SJSA1 (cell line): ENCODE data around the gene GJC2. TPM values are rescaled to one million over a fixed set of nuclear protein-coding genes. Genes with fewer than 3 reads are reported as not detected.

Source experiments
- DNase-seq, 2 experiments: peaks; one replicate each; pipeline ENCODE4 v3.0.0-alpha.2; 2015 to 2020; ENCODE audit warnings: low spot score in 2 of 2, low read depth in 1 of 2
- H3K27ac ChIP-seq: fragments of 250-450 bp; sonication (Bioruptor Pico); 2 replicates; pipeline ENCODE4 v1.5.1; 2020; ENCODE audit warnings: mild to moderate bottlenecking, moderate library complexity
- H3K27me3 ChIP-seq: fragments of 250-450 bp; sonication (Bioruptor Pico); replicated peaks from 2 replicates; pipeline ENCODE4 v1.5.1; 2020; ENCODE audit warnings: mild to moderate bottlenecking, moderate library complexity
- H3K36me3 ChIP-seq: fragments of 250-450 bp; sonication (Bioruptor Pico); 2 replicates; pipeline ENCODE4 v1.5.1; 2020; ENCODE audit warnings: mild to moderate bottlenecking
- H3K4me1 ChIP-seq: fragments of 250-450 bp; sonication (Bioruptor Pico); replicated peaks from 2 replicates; pipeline ENCODE4 v1.6.1; 2021; ENCODE audit warnings: mild to moderate bottlenecking
- H3K4me3 ChIP-seq: fragments of 250-450 bp; sonication (Bioruptor Pico); 2 replicates; pipeline ENCODE4 v1.5.1; 2020; ENCODE audit warnings: mild to moderate bottlenecking
- H3K9me3 ChIP-seq: fragments of 250-450 bp; sonication (Bioruptor Pico); replicated peaks from 2 replicates; pipeline ENCODE4 v1.5.1; 2020; ENCODE audit warnings: mild to moderate bottlenecking
- total RNA-seq: library from RNA; depleted of rRNA; stranded (reverse); fragments of >200 nt; shearing (Covaris generic); gene quantifications from 2 replicates; pipeline ENCODE4 v1.2.3, GENCODE V29; 2014; rRNA removed

GJC2 gene
- 2.0 and 2.3 TPM in 2 replicates for total RNA-seq

DNA sequence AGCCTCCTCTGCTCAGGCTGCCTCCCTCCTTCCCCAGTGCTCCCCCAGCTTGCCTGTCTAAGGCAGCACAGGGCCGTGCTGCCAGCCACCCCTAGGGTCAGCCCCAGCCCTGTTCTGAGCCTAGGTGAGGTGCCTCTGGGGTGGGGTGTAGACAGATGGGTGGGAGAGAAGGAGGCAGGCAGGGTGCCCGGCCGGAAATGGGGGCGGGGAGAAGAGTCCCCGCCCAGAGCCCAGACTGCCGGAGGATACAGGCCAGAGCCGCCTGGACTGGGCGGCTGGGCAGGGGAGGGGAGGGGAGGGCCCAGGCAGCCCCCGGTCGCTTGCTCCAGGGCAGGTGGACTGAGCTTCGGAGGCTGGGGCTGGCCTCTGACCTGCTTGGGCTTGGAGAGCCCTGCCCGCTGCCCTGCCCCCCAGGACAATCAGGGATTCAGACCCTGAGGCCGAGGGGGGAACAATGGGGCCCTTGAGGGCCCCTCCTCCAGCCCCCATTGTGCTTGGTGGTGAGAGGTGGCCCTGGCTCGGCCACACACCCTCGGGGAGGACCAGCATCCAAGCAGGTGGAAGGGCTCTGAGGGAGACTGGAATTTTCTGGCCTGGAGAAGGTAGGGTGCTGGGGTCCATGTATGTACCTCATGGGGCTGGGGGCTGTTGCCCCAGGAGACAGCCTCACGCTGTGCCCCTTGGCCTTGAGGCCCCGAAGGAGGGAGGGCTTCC lies at the start of gene GJC2:
TSS of gene GJC2 (plus strand) at position 525 of the 714 bp plus-strand sequence. CDS start 7,829 bp downstream, outside the sequence.
- Histone ChIP-seq H3K9me3 (no peaks in the 10 kb centered on the region), H3K4me1 (no peaks in the 10 kb centered on the region), H3K27ac (no peak within 1 kb of the TSS), H3K27me3 (no peaks in the 10 kb centered on the region), H3K36me3 (peaks cover 61% of the 10 kb centered on the region), H3K4me3 (no peak within 1 kb of the TSS)
- DNase-seq, result no peak

DNA sequence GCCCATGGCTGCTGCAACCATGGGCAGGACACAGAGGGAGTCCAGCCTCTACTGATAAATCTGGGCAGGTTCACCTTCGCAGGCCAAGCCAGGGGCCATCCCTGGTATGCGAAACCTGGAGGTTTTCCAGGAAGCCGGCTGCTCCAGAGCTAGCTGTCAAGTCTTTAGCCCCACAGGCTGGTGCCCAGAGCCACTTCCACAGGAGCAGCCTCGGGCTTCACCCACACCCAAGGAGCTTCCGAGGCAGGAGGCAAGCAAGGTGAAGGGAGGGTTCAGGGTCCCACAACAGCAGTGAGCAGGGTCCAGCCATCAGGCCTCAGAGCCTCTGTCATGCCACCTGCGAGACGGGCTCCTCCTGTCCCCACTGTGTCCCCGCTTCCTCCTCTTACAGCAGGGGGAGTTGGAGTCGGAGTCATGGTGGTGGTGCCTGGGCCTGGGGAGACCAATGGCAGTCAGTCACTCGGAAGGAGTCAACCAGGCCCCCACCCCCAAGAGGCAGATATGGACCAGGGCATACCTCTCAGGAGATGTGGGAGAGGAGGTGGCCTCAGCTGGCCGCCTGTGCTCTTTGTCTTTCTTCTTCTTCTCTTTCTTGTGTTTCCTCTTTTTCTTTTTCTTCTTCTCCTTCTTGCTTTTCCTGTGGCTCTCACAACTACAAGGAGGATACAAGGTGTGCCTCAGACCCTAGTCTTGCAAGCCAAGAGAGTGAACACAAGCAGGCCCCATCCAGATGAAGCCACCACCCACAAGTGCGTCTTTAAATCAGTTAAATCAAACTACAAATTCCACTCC lies 48.7 kb upstream of the GJC2 start:
- Histone ChIP-seq H3K27ac (no peak overlapping the region), H3K4me3 (no peak overlapping the region; the same call in 1 of the 2 replicates)
- DNase-seq, result no peak

GRCh38 chr1:228101614-228101993 lies 48.1 kb upstream of the GJC2 start:
- peaks cover 58% of the 10 kb centered on the region for H3K36me3 ChIP-seq
- H3K27ac ChIP-seq, result no peak overlapping the region
- H3K4me3 ChIP-seq, result peak overlapping the region; percentile 60

More for the DNA sequence above, 48.7 kb upstream of the GJC2 start:
- peaks cover 58% of the 10 kb centered on the region for H3K36me3 ChIP-seq
- H3K4me1 ChIP-seq, result peaks cover 21% of the 10 kb centered on the region
- no peaks in the 10 kb centered on the region for H3K27me3 ChIP-seq
- H3K9me3 ChIP-seq, result no peaks in the 10 kb centered on the region

GRCh38 chr1:228101994-228102790 lies 47.5 kb upstream of the GJC2 start:
- Histone ChIP-seq H3K9me3 (no peaks in the 10 kb centered on the region), H3K27me3 (no peaks in the 10 kb centered on the region), H3K4me1 (peaks cover 21% of the 10 kb centered on the region), H3K4me3 (peak overlapping the region; percentile 60), H3K36me3 (peaks cover 58% of the 10 kb centered on the region), H3K27ac (no peak overlapping the region)
- DNase-seq, result peak in 1 of 2 experiments; percentile 54

More at GRCh38 chr1:228101614-228101993, 48.1 kb upstream of the GJC2 start:
- no peak for DNase-seq
- no peaks in the 10 kb centered on the region for H3K9me3 ChIP-seq
- peaks cover 21% of the 10 kb centered on the region for H3K4me1 ChIP-seq
- H3K27me3 ChIP-seq, result no peaks in the 10 kb centered on the region

GRCh38 chr1:228102791-228103620 lies 46.7 kb upstream of the GJC2 start, which contains the start of gene C1orf35:
Gene C1orf35, minus strand, starts transcription at chr1:228103325. Its CDS starts 98 bp downstream, at chr1:228103227.
- H3K36me3 ChIP-seq, result peaks cover 58% of the 10 kb centered on the region
- no peaks in the 10 kb centered on the region for H3K9me3 ChIP-seq
- peaks cover 21% of the 10 kb centered on the region for H3K4me1 ChIP-seq
- H3K4me3 ChIP-seq, result peak within 1 kb of the TSS; percentile 60
- peak; percentile 89 to 94 for DNase-seq
- H3K27me3 ChIP-seq, result no peaks in the 10 kb centered on the region
- peak within 1 kb of the TSS; percentile 16; the same call in 1 of the 2 replicates for H3K27ac ChIP-seq

- H3K9me3 ChIP-seq, result no peaks in the 10 kb centered on the region
- H3K4me3 ChIP-seq, result no peak overlapping the region
- H3K4me1 ChIP-seq, result peaks cover 27% of the 10 kb centered on the region
- no peak overlapping the region for H3K27ac ChIP-seq
- H3K36me3 ChIP-seq, result peaks cover 42% of the 10 kb centered on the region
- H3K27me3 ChIP-seq, result no peaks in the 10 kb centered on the region
- DNase-seq, result no peak
Observed at GRCh38 chr1:228104526-228105269, 45.0 kb upstream of the GJC2 start.

GRCh38 chr1:228105270-228105995 lies 44.3 kb upstream of the GJC2 start:
- Histone ChIP-seq H3K4me3 (no peak overlapping the region), H3K27me3 (no peaks in the 10 kb centered on the region), H3K36me3 (peaks cover 36% of the 10 kb centered on the region), H3K9me3 (no peaks in the 10 kb centered on the region), H3K27ac (no peak overlapping the region), H3K4me1 (peaks cover 32% of the 10 kb centered on the region)
- DNase-seq, result peak in 1 of 2 experiments; percentile 22

DNA sequence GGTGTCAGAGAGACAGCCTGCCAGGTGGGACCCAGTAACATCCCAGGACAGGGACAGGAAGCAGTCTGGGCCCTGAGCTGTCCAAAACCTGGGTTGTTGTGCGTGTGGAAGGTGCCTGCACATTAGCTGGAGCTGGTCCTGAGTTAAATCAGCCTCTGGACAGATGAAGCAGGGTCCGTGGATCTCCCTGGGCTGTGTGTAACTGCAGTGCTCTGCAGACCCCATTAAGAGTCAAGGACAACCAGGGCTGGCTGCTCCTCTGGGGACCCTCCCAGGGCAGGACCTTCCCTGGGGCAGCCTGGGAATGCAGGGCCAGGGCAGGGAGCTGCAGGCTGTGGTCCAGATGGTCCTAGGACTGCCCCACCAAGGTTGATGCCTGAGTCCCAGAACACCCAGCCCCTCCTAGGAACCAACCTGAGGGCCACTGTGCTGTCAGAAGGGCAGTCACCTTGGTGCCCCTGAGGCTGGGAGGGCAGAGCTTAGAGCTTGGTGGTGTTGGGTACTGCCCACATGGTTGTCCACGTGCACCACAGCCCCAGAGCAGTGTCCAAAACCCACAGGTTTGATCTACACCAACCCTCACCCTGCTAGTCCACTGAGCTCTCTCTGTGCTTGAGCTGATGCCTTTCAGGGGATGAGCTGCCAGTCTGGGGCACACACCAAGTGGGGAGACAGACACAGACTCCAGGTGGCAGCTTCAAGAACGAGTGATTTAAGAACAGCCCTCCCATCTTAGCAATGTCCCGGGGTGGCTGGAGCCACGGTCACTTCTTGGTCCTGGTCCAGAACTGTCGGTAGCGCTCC lies 43.5 kb upstream of the GJC2 start:
- no peak for DNase-seq
- H3K4me1 ChIP-seq, result peaks cover 32% of the 10 kb centered on the region
- H3K27ac ChIP-seq, result no peak overlapping the region
- H3K9me3 ChIP-seq, result no peaks in the 10 kb centered on the region
- peaks cover 28% of the 10 kb centered on the region for H3K36me3 ChIP-seq
- no peak overlapping the region for H3K4me3 ChIP-seq
- H3K27me3 ChIP-seq, result no peaks in the 10 kb centered on the region

DNA sequence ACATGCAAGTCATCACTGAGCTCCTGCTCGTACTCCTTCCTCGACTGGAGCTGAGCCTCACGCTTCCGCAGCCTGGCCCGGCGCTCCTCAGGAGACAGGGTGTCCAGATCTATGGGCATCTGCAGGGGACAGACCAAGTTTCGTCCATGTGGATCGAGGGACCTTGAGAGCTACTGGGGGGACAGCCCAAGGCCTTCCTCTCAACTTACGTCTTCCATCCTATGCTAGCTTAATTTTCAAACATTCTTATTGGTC lies 43.0 kb upstream of the GJC2 start:
- Histone ChIP-seq H3K9me3 (no peaks in the 10 kb centered on the region), H3K36me3 (peaks cover 23% of the 10 kb centered on the region), H3K27me3 (no peaks in the 10 kb centered on the region), H3K27ac (no peak overlapping the region), H3K4me1 (peaks cover 27% of the 10 kb centered on the region), H3K4me3 (no peak overlapping the region)
- no peak for DNase-seq

DNA sequence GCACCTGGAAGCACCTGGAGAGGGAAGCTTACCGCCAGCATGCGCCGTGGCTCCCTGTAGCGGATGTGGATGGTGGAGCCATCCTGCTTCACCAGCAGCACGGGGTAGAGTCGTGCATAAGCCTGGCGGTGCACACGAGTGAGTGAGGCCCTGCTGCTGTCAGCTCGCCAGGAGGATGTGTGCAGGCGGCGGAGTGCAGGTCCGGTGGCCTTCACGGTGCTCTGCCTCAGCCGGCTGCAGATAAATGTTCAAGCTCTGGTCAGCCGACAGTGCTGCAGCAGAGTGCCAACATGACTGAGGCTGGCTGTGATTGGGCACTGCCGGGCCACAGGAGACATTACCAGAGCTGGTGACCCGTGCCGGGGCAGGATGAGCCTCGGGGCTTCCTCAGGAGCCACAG lies 42.1 kb upstream of the GJC2 start:
- no peak for DNase-seq
- Histone ChIP-seq H3K4me1 (peaks cover 20% of the 10 kb centered on the region), H3K36me3 (peaks cover 21% of the 10 kb centered on the region), H3K27me3 (no peaks in the 10 kb centered on the region), H3K4me3 (no peak overlapping the region), H3K27ac (no peak overlapping the region), H3K9me3 (no peaks in the 10 kb centered on the region)

- Histone ChIP-seq H3K4me3 (peak overlapping the region; percentile 72), H3K36me3 (peaks cover 21% of the 10 kb centered on the region), H3K27ac (no peak overlapping the region), H3K9me3 (no peaks in the 10 kb centered on the region), H3K27me3 (no peaks in the 10 kb centered on the region), H3K4me1 (peaks cover 20% of the 10 kb centered on the region)
- DNase-seq, result no peak
Observed at GRCh38 chr1:228108055-228108690, 41.6 kb upstream of the GJC2 start.
